H1 (cell line): ENCODE measurements around the gene B3GAT1. TPM values are rescaled to one million over a fixed set of nuclear protein-coding genes. Genes with fewer than 3 reads are reported as not detected.

Source experiments
- CTCF ChIA-PET: fragments of 300-600 bp; sonication (Branson Sonifier 250); formaldehyde crosslinking; loops from one replicate; lab custom pipeline; 2021; ENCODE audit not compliant: partially characterized antibody; lab: Charles Lee
- POLR2A ChIA-PET: fragments of 300-600 bp; sonication (Branson Sonifier 250); formaldehyde crosslinking; loops from one replicate; lab custom pipeline; 2021; ENCODE audit warnings: inconsistent platforms; ENCODE audit not compliant: partially characterized antibody; lab: Charles Lee
- DNase-seq, 2 experiments: peaks; one replicate each; pipeline versions ENCODE4 v3.0.0 to v3.0.0-alpha.2; 2010 to 2022; ENCODE audit warnings: low spot score in 2 of 2, low read depth in 1 of 2, mixed read lengths in 1 of 2
- FAIRE-seq: peaks from 2 replicates; lab custom pipeline; 2011; peaks lifted over from hg19 to GRCh38; lab: Jason Lieb, UNC
- H2AFZ ChIP-seq: 2 replicates; pipeline ENCODE4 v1.8.1; 2012; ENCODE audit warnings: low read length, inconsistent platforms
- H2AK5ac ChIP-seq: 2 replicates; pipeline ENCODE4 v1.6.1; 2013; ENCODE audit warnings: low read depth, low read length
- H2BK120ac ChIP-seq: replicated peaks from 2 replicates; pipeline ENCODE3; 2013; ENCODE audit warnings: low read depth, low read length, inconsistent platforms
- H2BK12ac ChIP-seq: 2 replicates; pipeline ENCODE4 v1.6.1; 2013; ENCODE audit warnings: low read depth, low read length
- H2BK15ac ChIP-seq: 2 replicates; pipeline ENCODE4 v1.6.1; 2013; ENCODE audit warnings: low read length
- H2BK20ac ChIP-seq: 2 replicates; pipeline ENCODE4 v1.6.1; 2013; ENCODE audit warnings: low read length
- H2BK5ac ChIP-seq: 2 replicates; pipeline ENCODE4 v1.6.1; 2013; ENCODE audit warnings: low read depth, low read length
- H3K14ac ChIP-seq: 2 replicates; pipeline ENCODE4 v1.6.1; 2013; ENCODE audit warnings: inconsistent platforms; ENCODE audit not compliant: insufficient read length
- H3K18ac ChIP-seq: 2 replicates; pipeline ENCODE4 v1.6.1; 2013; ENCODE audit warnings: low read length; ENCODE audit errors: extremely low read depth
- H3K23ac ChIP-seq: 2 replicates; pipeline ENCODE4 v1.6.1; 2013; ENCODE audit warnings: inconsistent platforms; ENCODE audit not compliant: insufficient read length
- H3K23me2 ChIP-seq: 2 replicates; pipeline ENCODE4 v1.6.1; 2013; ENCODE audit warnings: low read depth, low read length
- H3K27ac ChIP-seq: 2 replicates; pipeline ENCODE4 v1.6.1; 2011; ENCODE audit warnings: low read depth, low read length, inconsistent platforms
- H3K27me3 ChIP-seq, 4 experiments: replicated peaks in 1 of 4; 1 replicate in 1 of 4; 2 replicates in 3 of 4; pipeline versions ENCODE4 v1.6.1 to v1.8.1; 2011 to 2013; ENCODE audit warnings: low read length in 3 of 4, mild to moderate bottlenecking in 3 of 4, inconsistent platforms in 2 of 4, mixed read lengths in 2 of 4, moderate library complexity in 1 of 4; ENCODE audit not compliant: control insufficient read depth in 3 of 4, insufficient read depth in 3 of 4; ENCODE audit errors: extremely low read depth in 1 of 4
- H3K36me3 ChIP-seq, 4 experiments: 2 replicates each; pipeline versions ENCODE4 v1.6.1 to v1.8.1; 2011 to 2013; ENCODE audit warnings: mild to moderate bottlenecking in 4 of 4, low read length in 3 of 4, moderate library complexity in 2 of 4, control low read depth in 1 of 4, inconsistent platforms in 1 of 4; ENCODE audit not compliant: insufficient read depth in 4 of 4, control insufficient read depth in 2 of 4
- H3K4ac ChIP-seq: replicated peaks from 2 replicates; pipeline ENCODE3; 2013; ENCODE audit warnings: low read length, low read depth, mixed read lengths, inconsistent platforms; ENCODE audit not compliant: insufficient read length
- H3K4me1 ChIP-seq, 4 experiments: replicated peaks in 1 of 4; 1 replicate in 1 of 4; 2 replicates in 3 of 4; pipeline versions ENCODE4 v1.6.1 to v1.8.1; 2011 to 2013; ENCODE audit warnings: low read length in 3 of 4, inconsistent platforms in 2 of 4, mixed read lengths in 1 of 4; ENCODE audit not compliant: insufficient read depth in 4 of 4, control insufficient read depth in 3 of 4
- H3K4me2 ChIP-seq, 2 experiments: 2 replicates each; pipeline versions ENCODE4 v1.6.1 to v1.8.1; 2011 to 2013; ENCODE audit warnings: low read depth in 2 of 2, low read length in 2 of 2, control low read depth in 1 of 2, inconsistent platforms in 1 of 2, mild to moderate bottlenecking in 1 of 2; ENCODE audit not compliant: insufficient read depth in 1 of 2
- H3K4me3 ChIP-seq, 4 experiments: fragments of 200-600, 300-600 bp in 1 of 4; sonication (generic), shearing (Covaris generic), sonication (Bioruptor Twin) in 1 of 4; 2 replicates each; pipeline versions ENCODE4 v1.5.1 to v1.8.1; 2011 to 2016; ENCODE audit warnings: low read length in 4 of 4, low read depth in 3 of 4, control low read depth in 2 of 4, inconsistent platforms in 2 of 4, mild to moderate bottlenecking in 2 of 4, mixed read lengths in 1 of 4, moderate library complexity in 1 of 4; ENCODE audit not compliant: insufficient read depth in 2 of 4; ENCODE audit errors: extremely low read depth in 1 of 4
- H3K56ac ChIP-seq: replicated peaks from 2 replicates; pipeline ENCODE3; 2013; ENCODE audit warnings: low read depth, mild to moderate bottlenecking, mixed read lengths, low read length, inconsistent platforms; ENCODE audit not compliant: insufficient read length
- H3K79me1 ChIP-seq: 2 replicates; pipeline ENCODE4 v1.6.1; 2013; ENCODE audit warnings: low read depth, low read length, control low read depth
- H3K79me2 ChIP-seq, 2 experiments: 2 replicates each; pipeline versions ENCODE4 v1.6.1 to v1.8.1; 2012 to 2013; ENCODE audit warnings: low read length in 2 of 2, mild to moderate bottlenecking in 2 of 2, inconsistent platforms in 1 of 2; ENCODE audit not compliant: insufficient read depth in 2 of 2, control insufficient read depth in 1 of 2
- H3K9ac ChIP-seq, 4 experiments: replicated peaks in 1 of 4; 1 replicate in 1 of 4; 2 replicates in 3 of 4; pipeline versions ENCODE4 v1.6.1 to v1.8.1; 2011 to 2013; ENCODE audit warnings: low read depth in 3 of 4, low read length in 3 of 4, control low read depth in 2 of 4, mild to moderate bottlenecking in 2 of 4, moderate library complexity in 2 of 4, inconsistent platforms in 1 of 4; ENCODE audit errors: extremely low read depth in 1 of 4
- H3K9me3 ChIP-seq, 2 experiments: 2 replicates each; pipeline versions ENCODE4 v1.6.1 to v1.8.1; 2012 to 2013; ENCODE audit warnings: mild to moderate bottlenecking in 2 of 2, moderate library complexity in 2 of 2, control low read depth in 1 of 2, inconsistent platforms in 1 of 2, low read depth in 1 of 2, low read length in 1 of 2, mixed read lengths in 1 of 2; ENCODE audit not compliant: insufficient read depth in 2 of 2
- H4K20me1 ChIP-seq, 2 experiments: replicated peaks in 1 of 2; 2 replicates each; pipeline versions ENCODE3 to v1.8.1; 2011 to 2013; ENCODE audit warnings: inconsistent platforms in 2 of 2, low read length in 2 of 2, mild to moderate bottlenecking in 1 of 2; ENCODE audit not compliant: insufficient read depth in 2 of 2, control insufficient read depth in 1 of 2
- H4K5ac ChIP-seq: 2 replicates; pipeline ENCODE4 v1.6.1; 2013; ENCODE audit warnings: low read length, low read depth, mixed read lengths, inconsistent platforms; ENCODE audit not compliant: insufficient read length
- H4K8ac ChIP-seq: 2 replicates; pipeline ENCODE4 v1.8.0; 2013; ENCODE audit warnings: mild to moderate bottlenecking, moderate library complexity, low read length, inconsistent platforms; ENCODE audit not compliant: insufficient read depth; ENCODE audit errors: extremely low read depth
- H4K91ac ChIP-seq: replicated peaks from 2 replicates; pipeline ENCODE3; 2013; ENCODE audit warnings: low read length, mixed read lengths, inconsistent platforms; ENCODE audit not compliant: insufficient read length
- ATF3 ChIP-seq: IDR thresholded peaks from 2 replicates; pipeline ENCODE4 v1.6.1; 2011; ENCODE audit warnings: low read depth, mild to moderate bottlenecking, low read length; ENCODE audit not compliant: insufficient read depth
- CBX5 ChIP-seq: fragments of 300-800, 300-1000 bp; sonication (generic); IDR thresholded peaks from 2 replicates; pipeline ENCODE4 v1.7.1; 2016; ENCODE audit warnings: antibody characterized with exemption, low read length, low read depth
- CHD2 ChIP-seq: IDR thresholded peaks from 2 replicates; pipeline ENCODE4 v1.6.1; 2012; ENCODE audit warnings: low read length, improper control_type of control experiment
- EP300 ChIP-seq, 2 experiments: IDR thresholded peaks; 1 replicate in 1 of 2; 2 replicates in 1 of 2; pipeline ENCODE4 v1.6.1; 2011 to 2012; ENCODE audit warnings: low read depth in 2 of 2, low read length in 2 of 2, mild to moderate bottlenecking in 2 of 2, borderline replicate concordance in 1 of 2, inconsistent platforms in 1 of 2, moderate library complexity in 1 of 2
- GABPA ChIP-seq: IDR thresholded peaks from 2 replicates; pipeline ENCODE4 v1.6.1; 2011; ENCODE audit warnings: mild to moderate bottlenecking, low read length, moderate library complexity, borderline replicate concordance; ENCODE audit not compliant: insufficient read depth
- JUN ChIP-seq: IDR thresholded peaks from 2 replicates; pipeline ENCODE4 v1.6.1; 2011; ENCODE audit warnings: low read depth, mild to moderate bottlenecking, improper control_type of control experiment, low read length
- KDM5A ChIP-seq: fragments of 200-600 bp; IDR thresholded peaks from 2 replicates; pipeline ENCODE4 v1.7.1; 2012; ENCODE audit warnings: mild to moderate bottlenecking, low read length, inconsistent platforms, mixed read lengths
- MAFK ChIP-seq: IDR thresholded peaks from 2 replicates; pipeline ENCODE4 v1.6.1; 2012; ENCODE audit warnings: low read depth, mild to moderate bottlenecking, improper control_type of control experiment, low read length
- RAD21 ChIP-seq, 2 experiments: IDR thresholded peaks in 1 of 2; conservative IDR thresholded peaks in 1 of 2; 2 replicates each; pipeline ENCODE4 v1.6.1; 2011; ENCODE audit warnings: low read depth in 2 of 2, low read length in 2 of 2, improper control_type of control experiment in 1 of 2, inconsistent platforms in 1 of 2, mild to moderate bottlenecking in 1 of 2, moderate library complexity in 1 of 2
- RFX5 ChIP-seq: IDR thresholded peaks from 2 replicates; pipeline ENCODE4 v1.6.1; 2011; ENCODE audit warnings: low read depth, low read length, improper control_type of control experiment, borderline replicate concordance
- SRF ChIP-seq: IDR thresholded peaks from 2 replicates; pipeline ENCODE4 v1.6.1; 2011; ENCODE audit warnings: mild to moderate bottlenecking, low read depth, low read length, moderate library complexity
- TBP ChIP-seq: IDR thresholded peaks from 2 replicates; pipeline ENCODE4 v1.6.1; 2011; ENCODE audit warnings: low read depth, low read length, improper control_type of control experiment
- WGBS, 2 experiments: shearing (Covaris generic) in 1 of 2; methylation state at CpG; one replicate each; pipeline versions ENCODE4 v1.1.6 to v1.1.7; 2013 to 2015; ENCODE audit warnings: low lambda C conversion rate in 2 of 2, mixed read lengths in 2 of 2, inconsistent platforms in 1 of 2, low coverage in 1 of 2, missing lambda C conversion rate in 1 of 2; ENCODE audit not compliant: insufficient replicate concordance in 2 of 2, insufficient coverage in 1 of 2, insufficient read length in 1 of 2; ENCODE audit errors: extremely low coverage in 1 of 2, missing lambda C conversion rate in 1 of 2; 5-methylcytosine and 5-hydroxymethylcytosine counted together
- polyA plus RNA-seq, 7 experiments: library from polyadenylated mRNA; depleted of rRNA in 3 of 7; stranded (reverse) in 5 of 7; unstranded in 2 of 7; fragments of >200 nt in 5 of 7; fragments of 200-250 nt in 2 of 7; gene quantifications; 1 replicate in 5 of 7; 2 replicates in 1 of 7; 4 replicates in 1 of 7; pipeline versions ENCODE4 v1.2.1 to v1.2.3, GENCODE V29; 2011 to 2013; ENCODE audit warnings: missing spikeins in 2 of 7, mixed read lengths in 2 of 7
- total RNA-seq: library from RNA; stranded (reverse); fragmentation: NEBNext Ultra II Directional; extraction: Animal tissue kit (Norgen Biotek cat#: 25700); gene quantifications from 2 replicates; pipeline ENCODE4 v1.2.1, GENCODE V29; 2021

B3GAT1 gene
- total and polyA plus RNA-seq, 2 of the 8 experiments (the other 6 are each of a cell fraction or from before 2014, with no cell fraction given): 19.7 to 32.4 TPM

GRCh38 chr11:134355656-134356055 is 56.4 kb downstream of the B3GAT1 start:
- no peak overlapping the region for H4K91ac ChIP-seq
- H3K56ac ChIP-seq: no peak overlapping the region
- H4K5ac ChIP-seq: no peak overlapping the region
- no peak overlapping the region for H2BK15ac ChIP-seq
- H2BK12ac ChIP-seq: no peak overlapping the region
- H3K9ac ChIP-seq: no peak overlapping the region
- H2BK120ac ChIP-seq: no peak overlapping the region
- no peak overlapping the region for H2BK5ac ChIP-seq
- no peaks in the 10 kb centered on the region for H3K79me2 ChIP-seq
- H2AFZ ChIP-seq: no peak overlapping the region
- H3K9me3 ChIP-seq: no peaks in the 10 kb centered on the region
- TF ChIP-seq RAD21 (IDR thresholded peaks at IDR 0.05 in 1 of 2, conservative IDR thresholded peaks at IDR 0.05 in 1 of 2; ENCODE audit: low read depth in 2 of 2, low read length in 2 of 2) (no peak), SRF (no peak), EP300 (IDR thresholded peaks at IDR 0.05; ENCODE audit: borderline replicate concordance in 1 of 2, low read depth in 2 of 2, low read length in 2 of 2) (no peak), GABPA (no peak), KDM5A (no peak), ATF3 (no peak), CBX5 (no peak), RFX5 (no peak), MAFK (no peak), CHD2 (no peak), JUN (no peak), TBP (no peak)
- H3K18ac ChIP-seq: no peak overlapping the region
- CTCF ChIA-PET: interaction anchor here (1.0 kb wide), 1 partner anchor 12 kb away, joined by 4 read pairs; no protein-coding TSS in a partner anchor
- 95% methylated on average over 5 of the region's 5 CpGs; no CpG with 5 or more reads in 1 of the 2 experiments for WGBS, 2 experiments
- H3K4me2 ChIP-seq: no peak overlapping the region
- H4K20me1 ChIP-seq: no peaks in the 10 kb centered on the region
- no peaks in the 10 kb centered on the region for H3K4me1 ChIP-seq
- H3K36me3 ChIP-seq: no peaks in the 10 kb centered on the region
- FAIRE-seq (peak; percentile 55), DNase-seq (no peak)
- POLR2A ChIA-PET: interaction anchor here (1.4 kb wide), 1 partner anchor 17 kb away, joined by 3 read pairs; no protein-coding TSS in a partner anchor
- H4K8ac ChIP-seq: no peak overlapping the region
- H3K27me3 ChIP-seq: peaks cover 0 to 12% (median 4%) of the 10 kb centered on the region in 4 experiments; a peak in 6 of 7 replicates
- no peak overlapping the region for H3K27ac ChIP-seq
- no peak overlapping the region for H2BK20ac ChIP-seq
- H3K79me1 ChIP-seq: no peaks in the 10 kb centered on the region
- no peak overlapping the region for H3K14ac ChIP-seq
- H3K4ac ChIP-seq: no peak overlapping the region
- no peaks in the 10 kb centered on the region for H3K23me2 ChIP-seq
- no peak overlapping the region for H3K23ac ChIP-seq
- no peak overlapping the region for H3K4me3 ChIP-seq
- H2AK5ac ChIP-seq: no peak overlapping the region
